ENCODE measurements around the gene ENDOV.

Gene ENDOV

DNA sequence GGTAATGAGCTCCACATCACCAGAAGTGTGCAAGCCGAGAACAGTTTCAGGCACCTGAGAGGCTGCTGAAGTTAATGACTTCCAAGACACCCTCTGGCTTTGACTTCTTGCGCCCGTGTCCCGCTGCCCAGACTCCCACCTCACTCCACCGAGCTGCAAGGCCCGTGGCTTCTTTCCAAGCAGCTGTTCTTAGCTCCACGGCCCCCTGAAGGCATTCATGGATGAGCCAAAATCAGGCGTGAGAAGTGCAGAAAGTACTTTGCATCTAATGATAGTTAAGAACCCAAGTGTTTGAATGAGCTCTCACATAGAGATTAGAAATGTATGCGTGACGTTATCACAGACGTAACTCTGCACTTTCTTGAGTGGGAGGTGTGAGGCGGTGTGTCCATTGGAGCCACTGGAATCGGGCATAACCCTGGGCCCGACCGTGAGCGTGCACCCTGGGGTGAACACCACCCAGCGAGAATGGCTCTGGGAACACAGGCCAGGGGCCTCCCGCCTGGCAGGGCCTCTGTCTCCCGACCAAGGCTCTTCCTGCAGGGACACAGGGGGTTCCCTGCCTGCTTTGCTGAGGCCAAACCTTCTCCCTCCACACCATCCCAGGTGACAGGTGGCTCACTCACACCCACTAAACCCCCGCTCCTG is 50.5 kb downstream of the ENDOV start:
- TF ChIP-seq, protein P1, sequence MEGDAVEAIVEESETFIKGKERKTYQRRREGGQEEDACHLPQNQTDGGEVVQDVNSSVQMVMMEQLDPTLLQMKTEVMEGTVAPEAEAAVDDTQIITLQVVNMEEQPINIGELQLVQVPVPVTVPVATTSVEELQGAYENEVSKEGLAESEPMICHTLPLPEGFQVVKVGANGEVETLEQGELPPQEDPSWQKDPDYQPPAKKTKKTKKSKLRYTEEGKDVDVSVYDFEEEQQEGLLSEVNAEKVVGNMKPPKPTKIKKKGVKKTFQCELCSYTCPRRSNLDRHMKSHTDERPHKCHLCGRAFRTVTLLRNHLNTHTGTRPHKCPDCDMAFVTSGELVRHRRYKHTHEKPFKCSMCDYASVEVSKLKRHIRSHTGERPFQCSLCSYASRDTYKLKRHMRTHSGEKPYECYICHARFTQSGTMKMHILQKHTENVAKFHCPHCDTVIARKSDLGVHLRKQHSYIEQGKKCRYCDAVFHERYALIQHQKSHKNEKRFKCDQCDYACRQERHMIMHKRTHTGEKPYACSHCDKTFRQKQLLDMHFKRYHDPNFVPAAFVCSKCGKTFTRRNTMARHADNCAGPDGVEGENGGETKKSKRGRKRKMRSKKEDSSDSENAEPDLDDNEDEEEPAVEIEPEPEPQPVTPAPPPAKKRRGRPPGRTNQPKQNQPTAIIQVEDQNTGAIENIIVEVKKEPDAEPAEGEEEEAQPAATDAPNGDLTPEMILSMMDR (IDR thresholded peaks at IDR 0.05; ENCODE audit: insufficient read depth, low read depth, low read length, missing control alignments): no peak
- DNase-seq (ENCODE audit: low read depth): no peak
- H3K4me3 ChIP-seq (ENCODE audit: low read length): no peak overlapping the region

DNA sequence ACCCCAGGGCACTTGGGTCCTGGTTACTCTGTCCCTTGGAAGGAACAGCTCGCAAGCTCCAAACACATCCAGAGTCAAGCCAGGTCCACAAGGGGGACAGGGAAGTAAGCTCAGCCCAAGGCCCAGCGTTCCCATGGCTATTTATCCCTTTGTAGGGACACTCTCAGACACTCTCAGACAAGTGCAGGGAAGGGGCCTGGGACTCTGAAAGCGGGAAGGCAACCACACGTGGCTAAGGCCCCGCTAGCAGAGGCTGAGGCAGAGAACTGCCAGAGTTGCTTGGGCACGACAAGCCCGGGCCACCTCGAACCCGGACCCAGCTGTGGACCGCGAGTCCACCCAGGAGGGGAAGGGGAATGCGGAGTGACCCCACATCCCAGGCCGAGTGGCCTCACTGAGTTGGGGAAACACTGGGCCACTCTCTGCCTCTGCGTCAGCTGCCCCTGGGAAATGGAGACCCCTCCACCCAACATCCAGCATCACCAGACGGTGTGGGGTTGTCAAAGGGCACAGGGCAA is 51.3 kb downstream of the ENDOV start:
- H3K4me3 ChIP-seq (ENCODE audit: low read length): no peak overlapping the region
- TF ChIP-seq, protein P1 (IDR thresholded peaks at IDR 0.05; ENCODE audit: insufficient read depth, low read depth, low read length, missing control alignments): no peak
- no peak for DNase-seq (ENCODE audit: low read depth)

DNA sequence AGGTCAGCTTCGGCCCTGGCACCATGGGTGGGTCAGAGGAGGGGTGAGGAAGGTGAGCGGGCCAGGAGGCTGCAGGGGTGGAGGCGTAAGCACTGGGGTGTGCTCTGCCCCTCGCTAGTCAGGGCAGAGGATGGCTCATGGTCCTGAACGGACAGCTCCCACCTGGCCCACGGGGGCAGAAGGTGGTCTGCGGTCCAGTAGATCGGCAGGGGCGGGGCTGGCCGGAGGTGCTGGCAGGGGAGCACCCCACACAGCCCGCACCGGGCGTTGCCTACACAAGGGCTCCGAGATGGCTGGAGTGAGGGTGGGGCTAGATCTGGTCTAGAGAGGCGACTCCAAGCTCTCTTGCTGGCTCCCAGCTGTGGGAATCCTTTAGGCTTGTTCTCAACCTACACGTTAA is 53.3 kb downstream of the ENDOV start:
- no peak overlapping the region for H3K4me3 ChIP-seq (ENCODE audit: low read length)

DNA sequence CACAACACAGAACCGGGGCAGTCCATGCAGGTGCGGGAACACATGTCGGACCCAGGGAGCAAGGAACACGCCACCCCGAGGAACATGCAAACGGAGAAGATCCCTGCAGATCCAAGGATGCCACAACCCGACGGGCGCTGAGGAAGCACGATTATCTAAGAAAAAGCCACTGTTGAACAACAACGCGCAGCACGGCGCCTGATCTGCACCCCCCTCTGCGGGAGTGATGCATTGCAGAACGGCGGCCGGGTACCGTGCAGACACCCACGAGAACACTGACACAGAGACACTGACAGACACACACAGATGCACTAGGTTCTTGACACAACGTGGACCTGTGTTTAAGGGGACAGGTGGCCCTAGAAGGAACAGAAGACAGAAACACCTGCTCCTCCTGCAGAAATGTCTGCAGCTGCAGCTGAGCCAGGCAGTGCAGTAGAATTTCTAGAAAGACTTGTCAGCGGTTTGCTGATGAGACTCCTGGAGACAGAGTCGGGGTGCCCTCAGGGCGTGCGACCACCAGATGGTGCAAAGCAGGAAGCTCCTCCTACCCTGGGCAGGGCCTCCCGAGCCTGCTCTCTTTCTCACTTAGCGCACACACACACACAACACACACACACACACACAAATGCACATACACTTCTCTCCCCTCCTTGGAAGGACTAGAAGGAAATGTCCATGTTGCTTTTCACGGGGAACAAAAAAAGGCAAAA is 54.0 kb downstream of the ENDOV start:
- no peak for DNase-seq (ENCODE audit: low read depth)
- no peak overlapping the region for H3K4me3 ChIP-seq (ENCODE audit: low read length)
- TF ChIP-seq, protein P1 (IDR thresholded peaks at IDR 0.05; ENCODE audit: insufficient read depth, low read depth, low read length, missing control alignments): no peak

More for the DNA sequence above, 53.3 kb downstream of the ENDOV start:
- TF ChIP-seq, protein P1 (IDR thresholded peaks at IDR 0.05; ENCODE audit: insufficient read depth, low read depth, low read length, missing control alignments): no peak
- DNase-seq (ENCODE audit: low read depth): no peak

DNA sequence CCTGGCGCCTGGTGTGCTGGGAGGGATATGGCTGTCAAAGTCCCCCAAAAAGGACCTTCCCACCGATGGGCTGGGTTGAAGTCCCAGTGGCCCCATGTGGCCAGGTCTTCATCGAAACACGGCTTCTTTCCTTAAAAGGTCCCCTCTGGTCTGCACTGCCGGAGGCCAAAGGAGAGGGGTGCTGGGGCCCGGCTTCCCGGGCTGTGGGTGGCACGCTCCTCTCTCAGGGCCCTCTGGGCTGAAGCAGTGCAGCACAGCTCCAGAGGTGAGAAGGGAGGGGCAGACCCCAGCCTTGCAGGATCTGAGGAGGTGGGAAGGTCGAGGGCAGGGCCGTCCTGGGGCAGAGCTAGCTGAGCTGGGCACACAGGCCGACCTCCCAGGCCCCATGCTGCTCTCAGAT is 54.7 kb downstream of the ENDOV start:
- TF ChIP-seq, protein P1 (IDR thresholded peaks at IDR 0.05; ENCODE audit: insufficient read depth, low read depth, low read length, missing control alignments): no peak
- H3K4me3 ChIP-seq (ENCODE audit: low read length): no peak overlapping the region
- no peak for DNase-seq (ENCODE audit: low read depth)

DNA sequence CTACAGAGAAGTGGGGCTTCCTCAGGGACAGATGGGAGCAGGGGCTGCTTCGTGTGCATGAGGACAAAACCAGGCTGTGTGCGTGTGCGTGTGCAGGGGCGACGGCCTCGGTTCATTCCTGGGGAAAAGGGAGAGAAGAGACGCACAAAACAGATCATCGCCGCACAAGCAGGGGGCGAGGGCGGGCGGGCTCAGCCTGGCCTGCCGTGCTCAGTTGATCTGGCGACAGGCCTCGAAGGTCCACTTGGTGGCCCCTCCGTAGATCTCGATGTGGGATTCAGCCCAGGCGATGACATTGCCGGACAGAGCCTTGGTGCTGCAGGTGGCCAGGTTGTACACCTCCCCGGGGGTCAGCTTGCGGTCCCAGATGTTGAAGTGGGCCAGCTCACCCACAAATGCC is 55.6 kb downstream of the ENDOV start:
- no peak for DNase-seq (ENCODE audit: low read depth)
- TF ChIP-seq, protein P1 (IDR thresholded peaks at IDR 0.05; ENCODE audit: insufficient read depth, low read depth, low read length, missing control alignments): no peak
- no peak overlapping the region for H3K4me3 ChIP-seq (ENCODE audit: low read length)
